Endothelial cell of umbilical vein (primary cell): ENCODE results near the gene ZNF709. TPM values are rescaled to one million over a fixed set of nuclear protein-coding genes. Genes with fewer than 3 reads are reported as not detected.

Source experiments
- BruUV-seq: library from RNA; stranded (reverse); fragments of 400-500 nt; replicated peaks from 2 replicates; lab custom pipeline; 2021; lab: Mats Ljungman, UMichigan
- CTCF ChIA-PET: fragments of 300-600, 350-600 bp; sonication (Branson Sonifier 250); formaldehyde crosslinking; loops from one replicate; lab custom pipeline; 2021; ENCODE audit warnings: antibody characterized with exemption, inconsistent platforms; lab: Charles Lee
- POLR2A ChIA-PET: fragments of 300-600, 350-600 bp; sonication (Branson Sonifier 250); formaldehyde crosslinking; loops from one replicate; lab custom pipeline; 2021; ENCODE audit warnings: antibody characterized with exemption, inconsistent platforms; lab: Charles Lee
- DNase-seq: peaks from one replicate; pipeline ENCODE4 v3.0.0-alpha.2; 2011; ENCODE audit warnings: low read depth, low spot score
- FAIRE-seq: peaks from 2 replicates; lab custom pipeline; 2011; peaks lifted over from hg19 to GRCh38; lab: Jason Lieb, UNC
- H2AFZ ChIP-seq: 2 replicates; pipeline ENCODE4 v1.6.0; 2012; ENCODE audit warnings: low read depth, low read length, control low read depth, inconsistent platforms
- H3K27ac ChIP-seq: 2 replicates; pipeline ENCODE4 v1.5.1; 2011; ENCODE audit warnings: low read depth, mild to moderate bottlenecking, control low read depth, low read length, moderate library complexity; ENCODE audit not compliant: insufficient read depth
- H3K27me3 ChIP-seq, 2 experiments: 2 replicates each; pipeline versions ENCODE4 v1.6.0 to v1.6.1; 2011; ENCODE audit warnings: low read length in 2 of 2, mixed read lengths in 1 of 2; ENCODE audit not compliant: control insufficient read depth in 2 of 2, insufficient read depth in 2 of 2
- H3K36me3 ChIP-seq, 2 experiments: 2 replicates in 1 of 2; 3 replicates in 1 of 2; pipeline ENCODE4 v1.5.1; 2011; ENCODE audit warnings: low read length in 2 of 2, mild to moderate bottlenecking in 1 of 2, moderate library complexity in 1 of 2; ENCODE audit not compliant: control insufficient read depth in 2 of 2, insufficient read depth in 2 of 2; ENCODE audit errors: extremely low read depth in 1 of 2
- H3K4me1 ChIP-seq: 3 replicates; pipeline ENCODE4 v1.5.1; 2011; ENCODE audit warnings: mild to moderate bottlenecking, low read length; ENCODE audit not compliant: control insufficient read depth, insufficient read depth; ENCODE audit errors: extremely low read depth
- H3K4me2 ChIP-seq: 2 replicates; pipeline ENCODE4 v1.6.1; 2011; ENCODE audit warnings: low read length, control low read depth, mixed read lengths; ENCODE audit not compliant: insufficient read depth
- H3K4me3 ChIP-seq, 3 experiments: fragments of 200-600 bp in 1 of 3; sonication (generic), shearing (Covaris generic) in 1 of 3; replicated peaks in 1 of 3; 2 replicates each; pipeline ENCODE4 v1.5.1; 2011 to 2016; ENCODE audit warnings: control low read depth in 3 of 3, low read length in 3 of 3, mild to moderate bottlenecking in 2 of 3, inconsistent platforms in 1 of 3, low read depth in 1 of 3, moderate library complexity in 1 of 3; ENCODE audit not compliant: insufficient read depth in 1 of 3
- H3K79me2 ChIP-seq: 2 replicates; pipeline ENCODE4 v1.6.0; 2012; ENCODE audit warnings: low read length, inconsistent platforms; ENCODE audit not compliant: control insufficient read depth, insufficient read depth
- H3K9ac ChIP-seq: replicated peaks from 2 replicates; pipeline ENCODE3; 2011; ENCODE audit warnings: low read length, control low read depth; ENCODE audit not compliant: insufficient read depth; ENCODE audit errors: extremely low read depth
- H3K9me1 ChIP-seq: replicated peaks from 3 replicates; pipeline ENCODE4 v1.6.0; 2011; ENCODE audit warnings: mild to moderate bottlenecking, low read length; ENCODE audit not compliant: control insufficient read depth, insufficient read depth; ENCODE audit errors: extremely low read depth
- H3K9me3 ChIP-seq: replicated peaks from 2 replicates; pipeline ENCODE4 v1.5.1; 2012; ENCODE audit warnings: low read length, inconsistent platforms; ENCODE audit not compliant: control insufficient read depth, insufficient read depth
- H4K20me1 ChIP-seq: replicated peaks from 2 replicates; pipeline ENCODE3; 2011; ENCODE audit warnings: mild to moderate bottlenecking, low read length; ENCODE audit not compliant: control insufficient read depth, insufficient read depth; ENCODE audit errors: extremely low read depth
- EZH2 ChIP-seq: IDR thresholded peaks from 2 replicates; pipeline ENCODE4 v1.6.1; 2012; ENCODE audit warnings: borderline replicate concordance, low read depth, mild to moderate bottlenecking, moderate library complexity, low read length, inconsistent platforms; ENCODE audit not compliant: severe bottlenecking
- FOS ChIP-seq: IDR thresholded peaks from 2 replicates; pipeline ENCODE4 v1.6.1; 2011; ENCODE audit warnings: mild to moderate bottlenecking, low read length, moderate library complexity, borderline replicate concordance; ENCODE audit not compliant: insufficient read depth
- GATA2 ChIP-seq: IDR thresholded peaks from 2 replicates; pipeline ENCODE4 v1.7.0; 2011; ENCODE audit warnings: low read depth, mild to moderate bottlenecking, moderate library complexity, mixed read lengths, low read length; ENCODE audit not compliant: insufficient read length, insufficient read depth
- POLR2A ChIP-seq: IDR thresholded peaks from 2 replicates; pipeline ENCODE4 v1.6.1; 2012; ENCODE audit warnings: low read depth, mild to moderate bottlenecking, control low read depth, low read length
- POLR2AphosphoS5 ChIP-seq: IDR thresholded peaks from 2 replicates; pipeline ENCODE4 v1.6.1; 2012; ENCODE audit warnings: low read depth, mild to moderate bottlenecking, control low read depth, low read length, moderate library complexity; ENCODE audit not compliant: insufficient read depth
- dilution Hi-C: fragments of 300-500 bp; cut with MboI; formaldehyde crosslinking; loops from one replicate; pipeline ENCODE4 v1.15.0; 2019; ENCODE audit warnings: low sequenced_read_pairs; ENCODE audit not compliant: extremely low pct_ligation_motif_present
- intact Hi-C: fragments of 100-400 bp; cut with micrococcal nuclease; formaldehyde crosslinking; loops from one replicate; pipeline ENCODE4 v1.10.0; 2022
- polyA plus RNA-seq, 4 experiments: library from polyadenylated mRNA; depleted of rRNA in 3 of 4; stranded (reverse) in 3 of 4; unstranded in 1 of 4; fragments of >200 nt; gene quantifications; 2 replicates each; pipeline versions ENCODE4 v1.2.1 to v1.2.3, GENCODE V29; 2011 to 2012; ENCODE audit warnings: missing spikeins in 1 of 4
- total RNA-seq: library from RNA; stranded (reverse); gene quantifications from 2 replicates; pipeline ENCODE4 v1.2.3, GENCODE V29; 2021
- TF ChIP-seq, protein P1 (sequence below): IDR thresholded peaks from 2 replicates; pipeline ENCODE4 v1.6.1; 2011; ENCODE audit not compliant: insufficient read depth, insufficient read length
- TF ChIP-seq, protein P2 (sequence below), 2 donors: IDR thresholded peaks; 1 replicate in 1 of 2; 2 replicates in 1 of 2; pipeline ENCODE4 v1.5.1; 2011; ENCODE audit warnings: low read length in 2 of 2, mild to moderate bottlenecking in 2 of 2, moderate library complexity in 2 of 2, control low read depth in 1 of 2, inconsistent platforms in 1 of 2, low read depth in 1 of 2; ENCODE audit not compliant: insufficient read depth in 1 of 2; ENCODE audit errors: extremely low read depth in 1 of 2

The ZNF709 gene
- total and polyA plus RNA-seq, 2 donors (not counting 3 experiments of a cell fraction or from before 2014, with no cell fraction given): 0.65 to 1.8 TPM

DNA sequence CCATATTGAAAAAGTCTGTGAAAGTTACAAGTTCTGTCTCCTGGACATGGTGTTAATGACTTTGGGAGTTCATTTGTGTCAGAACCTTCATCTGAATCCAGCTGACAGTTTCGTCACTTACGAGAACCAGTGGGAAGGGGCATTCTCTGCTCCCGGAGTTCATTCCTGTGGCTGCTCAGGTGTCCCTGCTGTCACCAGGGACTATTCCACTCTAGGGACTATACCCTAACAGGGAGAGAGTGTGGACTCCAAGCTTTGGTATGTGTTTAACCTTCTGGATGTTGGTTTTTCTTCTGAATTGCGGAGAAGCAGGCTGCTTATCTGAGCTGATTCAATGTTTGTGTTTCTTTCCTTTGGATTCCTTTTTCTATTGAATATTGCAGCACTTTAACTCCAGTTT, 12.4 kb upstream of the ZNF709 start:
- ChIA-PET POLR2A (no interaction called here), CTCF (no interaction called here)
- no peaks in the 10 kb centered on the region for H4K20me1 ChIP-seq
- dilution Hi-C loops: no loop called here
- no peak overlapping the region for H3K4me2 ChIP-seq
- FAIRE-seq: no peak
- no peak overlapping the region for H3K4me3 ChIP-seq
- H2AFZ ChIP-seq: peak overlapping the region; percentile 38
- no peaks in the 10 kb centered on the region for H3K9me3 ChIP-seq
- BruUV-seq: no TSS peak
- H3K36me3 ChIP-seq: no peaks in the 10 kb centered on the region
- no peaks in the 10 kb centered on the region for H3K27me3 ChIP-seq
- no peaks in the 10 kb centered on the region for H3K79me2 ChIP-seq
- intact Hi-C loops: no loop called here
- no peak for DNase-seq
- TF ChIP-seq POLR2AphosphoS5: no peak
- no peak for TF ChIP-seq POLR2A
- TF ChIP-seq EZH2: no peak
- TF ChIP-seq, protein P1, sequence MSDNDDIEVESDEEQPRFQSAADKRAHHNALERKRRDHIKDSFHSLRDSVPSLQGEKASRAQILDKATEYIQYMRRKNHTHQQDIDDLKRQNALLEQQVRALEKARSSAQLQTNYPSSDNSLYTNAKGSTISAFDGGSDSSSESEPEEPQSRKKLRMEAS: no peak
- TF ChIP-seq FOS: no peak
- TF ChIP-seq GATA2: no peak
- TF ChIP-seq, protein P2, sequence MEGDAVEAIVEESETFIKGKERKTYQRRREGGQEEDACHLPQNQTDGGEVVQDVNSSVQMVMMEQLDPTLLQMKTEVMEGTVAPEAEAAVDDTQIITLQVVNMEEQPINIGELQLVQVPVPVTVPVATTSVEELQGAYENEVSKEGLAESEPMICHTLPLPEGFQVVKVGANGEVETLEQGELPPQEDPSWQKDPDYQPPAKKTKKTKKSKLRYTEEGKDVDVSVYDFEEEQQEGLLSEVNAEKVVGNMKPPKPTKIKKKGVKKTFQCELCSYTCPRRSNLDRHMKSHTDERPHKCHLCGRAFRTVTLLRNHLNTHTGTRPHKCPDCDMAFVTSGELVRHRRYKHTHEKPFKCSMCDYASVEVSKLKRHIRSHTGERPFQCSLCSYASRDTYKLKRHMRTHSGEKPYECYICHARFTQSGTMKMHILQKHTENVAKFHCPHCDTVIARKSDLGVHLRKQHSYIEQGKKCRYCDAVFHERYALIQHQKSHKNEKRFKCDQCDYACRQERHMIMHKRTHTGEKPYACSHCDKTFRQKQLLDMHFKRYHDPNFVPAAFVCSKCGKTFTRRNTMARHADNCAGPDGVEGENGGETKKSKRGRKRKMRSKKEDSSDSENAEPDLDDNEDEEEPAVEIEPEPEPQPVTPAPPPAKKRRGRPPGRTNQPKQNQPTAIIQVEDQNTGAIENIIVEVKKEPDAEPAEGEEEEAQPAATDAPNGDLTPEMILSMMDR (IDR thresholded peaks at IDR 0.05; ENCODE audit: extremely low read depth in 1 of 2, insufficient read depth in 1 of 2, low read depth in 1 of 2, low read length in 2 of 2): no peak
- no peaks in the 10 kb centered on the region for H3K9me1 ChIP-seq
- no peak overlapping the region for H3K27ac ChIP-seq
- no peak overlapping the region for H3K9ac ChIP-seq
- H3K4me1 ChIP-seq: peaks cover 5% of the 10 kb centered on the region
